GM19438 (cell line): ENCODE results near the gene NKX2-1.
"Not testable (repeated sequence)": the region's sequence is repeated elsewhere in the genome, so short reads cannot be mapped to it uniquely, and the experiment has no call there.

ENCODE experiments used
- ATAC-seq: cut with Tn5 transposase; IDR thresholded peaks from one replicate; pipeline ENCODE4 v1.9.1; 2021; ENCODE audit warnings: low read depth; ENCODE audit not compliant: unreplicated experiment

The NKX2-1 gene

DNA sequence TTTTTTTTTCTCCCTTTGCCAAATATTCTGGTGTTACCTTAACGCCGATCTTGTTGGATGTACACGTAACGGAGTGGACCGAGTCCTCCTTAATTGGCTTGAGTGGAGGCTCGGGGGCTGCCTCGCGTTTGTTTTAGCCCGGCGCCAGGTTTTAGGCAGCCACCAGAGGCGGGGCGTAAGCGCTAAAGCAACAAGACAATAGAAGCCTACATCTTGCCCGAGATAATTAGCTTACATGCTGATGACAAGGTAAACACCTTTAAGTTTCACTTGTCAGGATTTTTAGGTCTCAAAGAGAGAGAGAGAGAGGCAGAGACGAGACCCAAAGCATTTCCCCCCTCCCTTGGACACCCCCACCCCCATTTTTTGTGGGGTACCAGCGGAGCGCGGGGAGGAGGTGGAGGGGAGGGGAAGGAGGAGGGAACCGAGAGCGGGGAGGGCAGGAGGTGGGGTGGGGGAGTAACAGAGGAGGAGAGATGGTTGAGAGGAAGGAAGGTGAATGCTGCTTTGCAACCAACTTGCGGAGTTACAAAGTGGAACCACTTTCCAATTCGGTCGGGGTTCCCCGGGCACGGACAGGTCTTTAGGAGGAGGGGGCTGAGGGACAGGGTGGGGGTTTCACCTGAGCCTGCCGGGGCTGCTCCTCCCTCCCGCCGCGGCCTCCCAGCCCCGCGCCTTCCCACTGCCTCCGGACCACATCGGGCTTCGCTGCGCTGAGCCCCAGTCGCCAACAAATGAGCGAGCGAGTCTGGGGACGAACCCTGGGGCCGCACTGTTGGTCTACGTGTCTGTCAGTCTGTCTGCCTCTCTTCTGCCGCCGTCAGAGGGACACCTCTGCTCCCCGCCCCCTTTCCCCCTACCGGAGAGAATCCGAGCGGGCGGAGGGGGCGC is at the start of gene NKX2-1:
TSS of gene NKX2-1 (minus strand) at position 802 of the 891 bp plus-strand sequence. CDS start at position 699, 103 bp downstream.
- ATAC-seq, result no peak

DNA sequence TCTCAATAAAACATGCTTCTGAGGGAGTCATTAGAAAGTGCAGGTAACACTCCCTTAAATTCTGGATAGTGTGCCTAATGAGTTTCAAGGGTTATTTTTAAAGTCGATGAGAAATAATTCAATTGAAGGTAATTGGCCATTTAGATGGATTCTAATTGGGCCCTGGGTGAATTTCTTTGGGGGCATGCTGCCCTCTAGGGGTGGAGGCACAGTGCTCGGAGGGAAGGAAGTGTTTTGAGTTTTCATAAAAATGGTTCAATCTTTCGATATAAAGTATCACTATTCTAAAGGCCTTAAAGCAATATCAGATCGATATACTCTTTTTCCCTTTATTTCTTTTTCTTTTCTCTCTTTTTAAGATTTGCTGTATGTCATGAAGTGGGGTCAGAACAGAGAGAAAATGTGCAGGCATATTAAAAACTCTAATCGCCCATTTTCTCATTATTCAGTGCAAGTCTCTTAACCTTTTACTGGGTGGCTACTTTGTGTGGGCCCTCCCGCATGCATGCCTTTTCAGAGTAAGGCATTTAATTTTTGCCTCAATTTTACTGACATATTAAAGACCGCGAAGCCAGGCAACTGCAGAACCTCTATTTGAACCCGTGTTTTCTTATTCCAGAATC is 36.9 kb upstream of the NKX2-1 start:
- ATAC-seq, result no peak

DNA sequence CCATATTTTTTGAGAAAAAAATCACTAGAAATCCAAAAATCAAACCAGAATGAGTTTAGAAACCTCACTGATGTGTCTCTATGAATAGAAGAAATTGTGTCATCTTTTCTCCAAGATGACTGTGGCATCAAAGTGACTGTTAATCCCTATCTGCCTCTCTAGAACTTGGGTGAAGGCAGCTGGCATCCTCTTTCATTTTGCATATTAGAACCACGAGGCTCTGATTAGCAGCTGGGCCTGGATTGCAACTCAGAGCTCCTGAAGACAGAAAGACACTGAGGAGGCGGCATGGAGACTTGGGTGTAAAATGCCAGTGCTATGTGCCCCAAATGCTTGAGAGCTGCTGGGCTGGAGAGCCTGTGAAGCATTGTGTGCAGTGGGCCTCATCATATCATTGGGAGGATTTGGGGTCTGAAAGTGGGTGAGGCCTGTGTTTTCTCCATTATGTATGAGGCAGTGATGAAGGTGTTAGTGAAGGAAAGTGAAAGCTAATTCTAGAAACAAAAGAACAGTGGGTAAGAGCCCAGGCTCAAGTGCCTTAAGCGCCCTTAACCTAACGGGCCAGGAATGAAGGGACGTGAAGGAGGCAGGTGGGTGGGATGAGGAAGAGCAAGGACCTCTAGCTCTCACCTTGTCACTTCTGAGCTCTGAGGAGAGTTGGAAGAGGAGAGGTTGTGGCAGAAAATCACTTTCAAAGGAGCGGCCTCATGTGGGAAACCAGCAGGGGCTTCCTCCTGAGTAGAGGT is 36.1 kb upstream of the NKX2-1 start:
- ATAC-seq, result no peak

DNA sequence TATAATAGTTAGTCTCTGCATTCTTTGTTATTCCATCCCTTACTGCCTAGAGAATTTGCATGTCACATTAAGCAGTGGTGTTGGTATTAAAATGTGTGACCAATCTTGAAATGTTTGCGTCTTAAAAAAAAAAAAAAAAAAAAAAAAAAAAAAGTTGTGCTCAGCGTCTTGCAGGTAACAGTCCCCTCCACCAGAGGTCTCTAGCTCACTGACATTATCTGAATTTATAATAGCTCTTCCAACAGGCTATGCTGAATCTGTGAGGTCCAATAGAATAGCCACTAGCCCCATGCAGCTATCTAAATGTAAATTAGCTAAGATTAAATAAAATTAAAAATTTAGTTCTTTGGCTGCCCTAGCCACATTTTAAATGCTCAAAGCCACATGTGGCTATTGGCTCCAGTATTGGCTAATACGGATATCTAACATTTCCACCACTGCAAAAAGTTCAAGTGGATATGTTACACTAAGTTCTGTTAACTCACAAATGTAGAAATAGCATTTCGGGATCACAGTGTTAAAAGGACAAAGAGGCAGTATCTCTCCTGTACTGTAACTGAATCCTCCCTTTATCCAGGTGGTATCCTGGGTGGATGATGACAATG is 33.7 kb upstream of the NKX2-1 start:
- no peak for ATAC-seq

DNA sequence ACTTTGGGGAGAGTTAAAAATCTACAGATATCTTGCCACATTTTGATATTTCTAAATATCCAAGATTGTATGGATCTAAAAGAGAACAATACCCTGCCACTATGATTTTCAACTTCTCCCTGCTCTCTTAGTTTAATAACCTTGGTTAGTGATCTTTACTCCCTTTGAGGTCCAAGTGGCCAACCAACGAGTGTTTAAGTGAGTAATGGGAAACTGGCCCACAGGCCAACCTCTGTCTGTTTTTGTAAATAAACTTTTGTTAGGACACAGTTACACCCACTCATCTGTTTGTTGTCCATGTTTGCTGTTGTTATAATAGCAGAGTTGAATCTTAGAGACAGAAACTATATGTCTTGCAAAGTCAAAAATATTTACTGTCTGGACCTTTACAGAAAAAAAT is 30.9 kb upstream of the NKX2-1 start:
- ATAC-seq, result no peak

DNA sequence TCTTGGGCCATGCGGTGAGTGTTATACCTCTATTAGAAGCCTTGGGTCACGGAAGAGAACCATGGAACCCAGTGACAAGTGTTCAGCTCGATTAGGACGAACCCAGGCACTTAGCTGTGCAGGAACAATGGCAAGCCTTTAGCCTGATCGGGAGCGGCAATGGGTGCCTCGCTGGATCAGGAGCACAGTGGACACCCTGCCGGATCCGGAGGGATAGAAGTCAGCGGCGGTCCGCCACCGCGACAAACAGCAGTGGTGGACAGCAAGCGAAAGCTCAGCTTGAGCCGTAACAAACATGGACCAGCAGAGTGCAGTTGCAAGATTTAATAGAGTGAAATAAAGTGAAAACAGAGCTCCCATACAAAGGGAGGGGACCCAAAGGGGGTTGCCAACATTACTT is 24.2 kb upstream of the NKX2-1 start:
- not testable (repeated sequence) for ATAC-seq

DNA sequence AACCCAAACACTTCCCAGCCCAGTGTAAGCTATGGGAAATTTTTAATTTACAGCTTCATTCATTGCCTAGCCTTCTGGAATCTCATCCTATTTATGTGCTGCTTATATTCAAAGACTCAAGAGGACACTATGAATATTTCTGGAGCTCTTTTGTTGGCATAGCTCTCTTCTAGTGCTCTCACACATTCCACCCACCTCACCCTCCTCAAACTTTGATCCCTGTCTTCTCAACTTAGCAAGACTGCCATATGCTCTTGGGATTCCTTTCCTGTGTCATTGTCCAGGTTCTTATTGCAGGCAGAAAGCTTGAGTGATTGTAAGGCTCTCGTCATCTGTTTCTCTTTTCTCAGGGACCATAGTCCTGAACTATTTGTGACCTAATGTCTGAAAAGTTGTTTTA is 18.0 kb upstream of the NKX2-1 start:
- ATAC-seq, result no peak

DNA sequence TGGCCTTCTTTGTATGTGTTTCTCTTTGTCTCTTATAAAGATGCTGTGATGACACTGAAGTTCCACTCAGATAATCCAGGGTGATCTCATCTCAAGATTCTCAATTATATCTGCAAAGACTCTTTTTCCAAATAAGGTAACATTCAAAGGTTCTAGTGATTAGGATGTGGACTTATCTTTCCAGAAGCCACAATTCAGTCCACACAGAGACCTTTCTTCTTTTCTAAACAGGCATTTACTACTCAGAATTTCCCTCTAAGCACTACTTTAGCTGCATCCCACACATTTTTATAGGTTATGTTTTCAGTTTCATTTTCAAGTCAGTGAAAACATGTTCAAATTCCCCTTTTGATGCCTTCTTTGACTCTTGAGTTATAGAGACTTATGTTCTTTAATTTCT is 9.0 kb upstream of the NKX2-1 start:
- no peak for ATAC-seq

DNA sequence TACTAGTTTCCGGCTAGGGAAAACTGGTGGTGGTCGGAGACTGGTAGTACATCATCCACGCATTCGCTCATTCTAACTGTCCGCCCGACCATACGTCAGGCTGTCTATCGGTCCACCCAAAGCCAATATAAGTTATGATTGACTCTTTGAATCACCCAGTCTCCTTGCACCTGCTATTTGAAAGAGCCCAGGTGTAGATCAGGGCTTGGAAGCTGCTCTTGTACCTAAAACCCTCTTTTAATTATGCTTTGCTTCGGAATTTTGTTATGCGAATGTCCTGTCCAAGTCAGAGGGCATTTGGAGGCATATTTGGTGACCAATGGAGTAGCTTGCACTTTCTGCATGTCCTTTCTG is 5.7 kb upstream of the NKX2-1 start:
- ATAC-seq, result no peak

DNA sequence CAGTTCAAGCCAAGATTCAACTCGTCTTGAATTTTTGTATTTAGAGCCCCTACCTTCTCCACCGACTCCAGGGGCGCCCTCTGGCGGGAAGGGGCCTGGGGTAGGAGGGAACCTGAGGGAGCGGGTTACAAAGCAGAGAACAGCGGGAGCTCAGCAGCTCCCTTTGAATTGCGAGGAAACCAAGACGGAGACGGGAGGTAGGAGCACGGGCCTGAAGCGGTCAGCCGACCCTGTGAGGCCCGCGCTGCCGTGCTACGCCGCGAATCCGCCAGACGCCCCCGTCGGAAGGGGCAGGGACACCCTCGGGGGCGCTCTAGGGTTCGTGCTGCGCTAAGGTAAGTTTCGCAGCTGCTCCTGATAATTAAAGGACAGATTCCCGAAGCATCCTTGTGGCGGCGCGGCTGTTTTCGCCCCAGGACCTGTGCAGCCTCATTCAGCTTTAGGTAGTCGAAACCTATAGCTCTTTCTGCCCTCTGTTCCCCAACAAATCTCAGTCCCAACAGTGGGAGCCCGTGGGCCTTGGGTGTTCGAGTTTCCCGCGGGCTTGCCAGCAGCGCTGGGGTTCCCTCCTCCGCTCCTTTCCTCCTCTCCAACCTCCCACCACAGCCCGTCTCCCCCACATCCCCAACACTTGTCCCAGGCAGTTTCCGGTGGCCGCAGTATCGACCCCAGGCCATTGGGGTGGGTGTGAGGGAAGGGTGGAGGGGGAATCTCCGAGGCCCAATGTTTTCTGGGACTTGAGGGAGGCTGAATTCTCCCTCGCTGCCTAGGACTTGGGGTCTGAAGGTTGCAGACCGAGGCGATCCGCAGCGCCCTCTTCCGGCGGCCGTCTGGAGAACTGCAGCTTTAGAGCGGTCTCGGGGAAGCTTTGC is 5.1 kb upstream of the NKX2-1 start:
- ATAC-seq, result no peak

DNA sequence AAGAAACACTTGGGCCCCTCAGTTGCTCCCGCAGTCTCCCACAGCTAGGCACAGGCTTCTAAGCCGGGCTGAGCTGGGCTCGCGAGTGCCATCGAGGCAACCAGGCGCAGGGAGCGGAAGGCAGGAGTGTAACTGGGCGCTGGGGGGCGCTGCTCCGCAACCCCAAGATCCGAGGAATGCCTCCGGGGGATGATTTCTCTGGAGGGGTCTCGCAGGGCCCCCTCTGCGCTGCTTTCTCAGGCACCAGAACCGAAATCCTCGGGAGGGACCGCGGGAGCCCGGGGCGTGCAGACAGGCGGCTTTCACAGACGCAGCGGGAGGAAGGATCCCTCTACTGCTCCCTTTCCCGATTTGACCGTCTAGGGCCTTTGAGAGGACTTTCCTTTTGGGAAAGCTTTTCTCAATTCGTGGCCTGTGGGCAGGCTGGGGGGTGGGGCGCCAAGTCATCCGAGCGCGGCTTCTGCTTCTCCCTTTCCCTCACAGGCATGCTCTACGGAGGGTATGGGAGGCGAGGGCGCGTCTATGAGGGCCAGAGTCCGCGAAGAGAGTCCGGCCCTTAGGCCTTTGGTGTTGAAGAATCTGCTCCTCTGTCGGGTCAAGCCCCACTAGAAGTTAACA is 4.3 kb upstream of the NKX2-1 start:
- no peak for ATAC-seq

DNA sequence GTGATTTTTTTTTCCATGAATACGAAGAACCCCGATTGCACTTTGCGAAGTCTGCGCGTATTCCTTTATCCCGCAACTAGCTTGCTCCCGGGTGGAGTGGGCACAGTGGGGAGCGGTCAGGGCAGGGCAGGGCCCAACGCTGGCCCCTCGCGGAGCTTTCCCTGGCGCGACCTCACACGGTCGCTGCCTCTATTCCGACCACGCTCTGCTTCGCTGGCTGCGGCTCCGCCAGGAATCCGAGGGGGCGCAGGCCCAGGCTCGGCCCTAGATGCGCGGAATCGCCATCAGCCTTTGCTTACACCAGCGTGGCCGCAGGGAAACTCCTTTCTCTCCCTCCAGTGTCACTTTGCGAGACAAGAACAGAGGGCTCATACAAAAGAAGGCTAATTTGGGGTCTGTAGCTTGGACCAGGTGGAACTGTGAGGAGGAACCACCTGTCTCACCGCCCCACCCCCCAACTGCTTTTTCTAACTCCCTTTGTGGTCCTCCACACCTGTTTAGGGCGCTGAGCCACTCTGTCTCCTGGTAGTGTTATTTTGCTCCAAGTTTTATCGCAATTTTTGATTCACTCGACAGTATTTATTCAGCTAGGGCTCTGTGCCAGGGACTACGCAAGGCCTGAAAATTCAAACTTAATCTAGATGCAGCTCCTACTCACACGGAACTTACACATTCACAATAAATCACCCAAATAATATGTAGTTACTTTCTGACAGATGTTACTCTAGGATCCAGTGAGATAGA is 3.1 kb upstream of the NKX2-1 start:
- ATAC-seq, result no peak

DNA sequence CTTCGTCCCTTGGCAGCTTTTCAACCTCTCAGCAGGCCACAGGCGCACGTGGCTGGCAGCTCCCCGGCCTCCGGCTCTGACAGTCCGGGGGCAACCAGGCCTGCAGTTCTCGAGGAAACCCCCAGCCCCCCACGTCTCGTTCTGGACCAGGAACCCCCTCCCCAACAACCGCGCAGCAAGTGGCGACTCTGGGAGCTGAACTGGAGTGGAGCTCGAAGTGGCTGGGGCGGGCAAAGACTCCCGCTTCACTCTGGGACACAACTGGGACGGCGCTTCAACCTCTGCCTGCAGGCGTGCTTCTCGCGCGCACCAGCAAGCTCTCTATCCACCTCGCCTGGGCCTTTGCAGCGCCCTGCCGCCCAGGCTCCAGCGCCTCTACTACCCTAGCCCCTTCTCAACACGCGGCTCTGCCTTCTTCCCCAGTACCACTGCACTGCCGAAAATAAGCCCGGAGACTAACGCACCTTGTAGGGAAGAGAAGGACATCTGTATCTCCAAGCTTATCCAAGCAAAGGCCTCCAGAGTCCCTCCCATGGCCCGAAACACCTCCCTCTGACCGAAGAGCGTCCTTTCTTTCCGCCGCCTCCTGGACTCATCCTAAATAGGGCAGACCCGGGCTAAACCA is 2.4 kb upstream of the NKX2-1 start:
- ATAC-seq, result no peak

DNA sequence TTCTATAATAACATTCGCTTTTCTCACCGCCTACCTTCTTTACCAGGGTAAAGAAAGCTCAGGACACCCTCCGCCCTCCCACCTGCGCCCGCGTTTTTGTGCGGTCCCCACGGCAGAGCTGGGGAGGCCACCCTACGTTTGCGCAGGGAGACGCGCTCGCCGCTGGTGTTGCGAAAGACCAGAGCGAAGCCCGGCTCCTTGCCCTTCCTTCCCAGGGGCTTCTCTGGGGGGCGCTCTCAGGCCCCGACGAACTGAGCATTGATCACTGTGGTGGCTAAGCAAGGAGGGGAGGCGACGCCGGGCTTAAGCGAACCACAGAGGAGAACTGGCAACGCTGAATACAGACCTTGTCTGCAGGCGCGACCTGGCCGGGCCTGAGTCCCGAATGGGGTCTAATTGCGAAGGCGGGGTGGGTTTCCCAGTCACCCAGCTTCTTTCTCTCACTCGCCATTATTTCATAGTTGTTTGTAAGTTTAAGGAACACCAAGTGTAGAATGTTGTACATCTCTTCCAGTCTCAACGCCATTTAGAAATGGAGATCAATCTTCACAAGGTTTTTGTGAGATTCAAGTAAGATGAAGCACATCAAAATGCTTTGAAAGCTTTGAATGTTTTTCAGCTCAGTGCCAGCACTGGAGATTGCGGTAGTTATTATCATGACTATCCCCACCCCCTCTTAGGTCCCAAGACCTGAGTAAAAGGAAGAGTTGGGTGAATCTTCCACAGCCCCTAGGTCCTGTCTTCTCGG is 1.7 kb upstream of the NKX2-1 start:
- ATAC-seq, result no peak

DNA sequence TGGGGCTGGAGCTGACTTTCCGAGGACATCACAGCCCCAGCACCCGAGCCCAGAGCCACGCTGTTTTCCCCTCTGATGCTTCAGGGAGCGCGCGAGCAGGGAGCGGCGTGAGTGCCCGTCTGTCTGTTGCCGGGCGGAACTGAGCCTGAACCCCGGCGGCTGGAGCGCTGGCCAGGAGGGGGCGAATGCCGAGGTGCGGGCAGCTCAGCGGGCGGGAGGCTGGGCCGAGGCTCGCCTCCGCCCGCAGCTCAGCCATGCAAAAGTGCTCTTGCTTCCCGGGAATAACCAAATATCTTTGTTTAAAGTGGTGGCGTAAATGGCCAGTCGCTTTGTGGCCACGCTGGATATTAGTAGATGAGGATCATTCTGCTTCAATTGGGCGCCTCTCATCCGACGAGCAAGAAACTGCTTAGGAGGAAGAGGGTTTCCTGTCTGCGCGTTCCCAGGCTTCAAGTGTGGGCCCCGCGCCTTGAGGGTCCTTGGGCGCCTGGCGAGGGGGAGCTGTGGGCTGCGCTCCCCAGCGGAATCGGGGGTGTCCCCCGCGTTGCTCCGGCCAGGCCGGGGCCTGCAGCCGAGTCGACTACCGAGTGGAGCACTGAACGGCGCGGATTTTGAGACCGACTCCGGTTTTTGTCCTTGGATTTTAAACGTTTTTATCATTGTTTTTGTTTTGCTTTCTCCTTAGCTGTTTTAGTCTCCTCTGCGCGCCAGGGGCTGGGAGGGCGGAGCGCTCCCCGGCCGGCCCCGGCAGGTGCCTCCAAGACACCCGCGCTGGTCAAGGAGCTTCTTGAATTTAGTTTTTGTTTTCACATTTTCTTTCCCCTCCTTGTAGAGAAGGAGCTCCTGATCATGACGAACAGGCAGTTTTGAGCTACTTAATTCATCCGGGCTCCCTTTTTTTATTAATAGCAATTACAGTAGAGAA is 831 bp upstream of the NKX2-1 start:
- no peak for ATAC-seq

DNA sequence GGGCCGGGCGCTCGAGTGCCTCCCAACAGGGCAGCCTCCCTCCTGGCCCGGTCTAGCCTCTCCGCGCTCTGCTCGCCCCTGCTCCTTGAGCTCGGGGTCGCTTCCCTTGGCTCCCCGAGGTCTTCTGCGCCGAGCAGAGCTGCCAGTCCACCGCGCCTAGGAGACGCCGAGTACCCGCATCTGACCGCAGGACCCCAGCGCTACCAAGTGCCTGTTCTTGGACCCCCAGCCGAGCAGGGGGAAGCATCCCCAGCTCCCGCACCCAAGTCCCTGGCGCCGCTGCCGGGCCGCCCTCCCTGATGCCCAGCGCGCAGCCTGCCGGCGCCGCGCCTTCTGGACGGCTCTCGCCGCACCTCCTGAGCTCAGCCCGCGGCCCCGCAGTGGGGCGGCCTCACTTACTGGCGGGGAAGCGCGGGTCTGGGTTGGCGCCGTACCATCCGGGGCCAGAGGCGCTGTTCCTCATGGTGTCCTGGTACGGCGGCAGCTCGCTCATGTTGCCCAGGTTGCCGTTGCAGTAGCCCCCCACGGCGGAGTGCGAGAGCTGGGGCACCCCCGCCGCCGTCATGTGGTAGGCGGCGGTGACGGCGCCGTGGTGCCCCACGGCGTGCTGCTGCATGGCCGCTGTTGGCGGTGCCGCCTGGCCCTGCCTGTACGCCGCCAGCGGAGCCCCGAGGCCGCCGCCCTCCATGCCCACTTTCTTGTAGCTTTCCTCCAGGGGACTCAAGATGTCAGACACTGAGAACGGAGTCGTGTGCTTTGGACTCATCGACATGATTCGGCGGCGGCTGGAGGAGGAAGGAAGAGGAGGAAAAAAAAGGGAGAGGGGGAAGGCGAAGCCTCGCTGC is 1.2 kb downstream of the NKX2-1 start:
- no peak for ATAC-seq
